ENCODE data around the gene CFAP161.

DNA sequence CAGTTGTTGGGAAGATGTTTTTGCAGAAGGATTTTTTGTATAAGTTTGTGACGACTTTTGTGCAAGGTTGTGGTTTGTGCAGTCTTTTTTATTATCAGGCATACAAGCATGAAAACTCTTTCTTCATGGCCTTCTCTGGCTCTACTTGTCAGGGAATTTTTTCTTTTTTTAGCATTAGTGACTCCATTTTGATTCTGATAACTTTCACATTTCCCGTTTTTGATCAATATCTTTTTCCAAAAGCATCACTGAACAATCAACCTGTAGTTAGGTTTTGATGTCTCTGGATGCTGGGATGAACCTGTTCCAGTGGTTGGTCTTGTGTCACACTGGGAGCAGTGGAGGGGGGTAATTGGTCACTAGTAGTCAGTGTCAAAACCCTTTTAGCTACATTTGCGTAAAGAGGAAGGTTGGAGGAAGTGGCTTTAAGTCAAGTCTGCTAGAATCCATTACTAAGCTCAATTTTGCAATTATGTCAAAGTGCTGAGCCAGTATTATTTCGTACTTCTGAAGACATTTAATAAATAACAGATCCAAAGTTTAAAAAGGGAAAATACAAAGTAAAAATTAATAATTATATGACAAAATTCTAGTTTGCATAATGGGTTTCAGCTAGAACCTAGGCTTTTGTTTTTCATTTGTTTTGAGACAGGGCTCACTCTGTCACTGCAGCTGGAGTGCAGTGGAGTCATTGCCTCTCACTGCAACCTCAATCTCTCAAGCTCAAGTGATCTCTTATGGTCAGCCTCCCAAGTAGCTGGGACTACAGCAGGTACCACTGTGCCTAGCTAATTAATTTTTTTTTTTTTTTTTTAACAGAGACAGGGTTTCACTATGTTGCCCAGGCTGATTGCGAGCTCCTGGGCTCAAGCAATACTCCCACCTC lies 18.8 kb upstream of the CFAP161 start:
- TF ChIP-seq, protein P1, sequence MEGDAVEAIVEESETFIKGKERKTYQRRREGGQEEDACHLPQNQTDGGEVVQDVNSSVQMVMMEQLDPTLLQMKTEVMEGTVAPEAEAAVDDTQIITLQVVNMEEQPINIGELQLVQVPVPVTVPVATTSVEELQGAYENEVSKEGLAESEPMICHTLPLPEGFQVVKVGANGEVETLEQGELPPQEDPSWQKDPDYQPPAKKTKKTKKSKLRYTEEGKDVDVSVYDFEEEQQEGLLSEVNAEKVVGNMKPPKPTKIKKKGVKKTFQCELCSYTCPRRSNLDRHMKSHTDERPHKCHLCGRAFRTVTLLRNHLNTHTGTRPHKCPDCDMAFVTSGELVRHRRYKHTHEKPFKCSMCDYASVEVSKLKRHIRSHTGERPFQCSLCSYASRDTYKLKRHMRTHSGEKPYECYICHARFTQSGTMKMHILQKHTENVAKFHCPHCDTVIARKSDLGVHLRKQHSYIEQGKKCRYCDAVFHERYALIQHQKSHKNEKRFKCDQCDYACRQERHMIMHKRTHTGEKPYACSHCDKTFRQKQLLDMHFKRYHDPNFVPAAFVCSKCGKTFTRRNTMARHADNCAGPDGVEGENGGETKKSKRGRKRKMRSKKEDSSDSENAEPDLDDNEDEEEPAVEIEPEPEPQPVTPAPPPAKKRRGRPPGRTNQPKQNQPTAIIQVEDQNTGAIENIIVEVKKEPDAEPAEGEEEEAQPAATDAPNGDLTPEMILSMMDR (IDR thresholded peaks at IDR 0.05; ENCODE audit: low read depth, low read length, poor library complexity, severe bottlenecking): no peak
- TF ChIP-seq EZH2phosphoT487 (IDR thresholded peaks at IDR 0.05; ENCODE audit: borderline replicate concordance, low read length): no peak
